ENCODE results near the gene BCHE.

Gene BCHE

GRCh38 chr3:165846056-165846455 is 8.8 kb upstream of the BCHE start:
- DNase-seq (ENCODE audit: low read depth): no peak
- TF ChIP-seq CTCF (conservative IDR thresholded peaks at IDR 0.05; ENCODE audit: low read depth, low read length): no peak
- H3K4me3 ChIP-seq (ENCODE audit: low read depth, low read length): no peak overlapping the region

- no peak overlapping the region for H3K4me3 ChIP-seq (ENCODE audit: low read depth, low read length)
- no peak for TF ChIP-seq CTCF (conservative IDR thresholded peaks at IDR 0.05; ENCODE audit: low read depth, low read length)
- DNase-seq (ENCODE audit: low read depth): no peak
Measured at GRCh38 chr3:165839296-165840076, 2.3 kb upstream of the BCHE start.

- DNase-seq (ENCODE audit: low read depth): no peak
- no peak for TF ChIP-seq CTCF (conservative IDR thresholded peaks at IDR 0.05; ENCODE audit: low read depth, low read length)
- H3K4me3 ChIP-seq (ENCODE audit: low read depth, low read length): no peak overlapping the region
Measured at GRCh38 chr3:165837801-165838200, 578 bp upstream of the BCHE start.

- no peak for DNase-seq (ENCODE audit: low read depth)
- no peak overlapping the region for H3K4me3 ChIP-seq (ENCODE audit: low read depth, low read length)
- no peak for TF ChIP-seq CTCF (conservative IDR thresholded peaks at IDR 0.05; ENCODE audit: low read depth, low read length)
Measured at GRCh38 chr3:165835431-165835830, 1.8 kb downstream of the BCHE start.

- TF ChIP-seq CTCF (conservative IDR thresholded peaks at IDR 0.05; ENCODE audit: low read depth, low read length): no peak
- no peak for DNase-seq (ENCODE audit: low read depth)
- H3K4me3 ChIP-seq (ENCODE audit: low read depth, low read length): no peak overlapping the region
Measured at GRCh38 chr3:165830746-165831145, 6.5 kb downstream of the BCHE start.

GRCh38 chr3:165827883-165828282 is 9.3 kb downstream of the BCHE start:
- DNase-seq (ENCODE audit: low read depth): no peak
- TF ChIP-seq CTCF (conservative IDR thresholded peaks at IDR 0.05; ENCODE audit: low read depth, low read length): no peak
- H3K4me3 ChIP-seq (ENCODE audit: low read depth, low read length): no peak overlapping the region

- DNase-seq (ENCODE audit: low read depth): no peak
- TF ChIP-seq CTCF (conservative IDR thresholded peaks at IDR 0.05; ENCODE audit: low read depth, low read length): no peak
- H3K4me3 ChIP-seq (ENCODE audit: low read depth, low read length): no peak overlapping the region
Measured at GRCh38 chr3:165827233-165827632, 10.0 kb downstream of the BCHE start.

All from choroid plexus epithelial cell (primary cell).